ENCODE measurements around the gene B3GNT3.

DNA sequence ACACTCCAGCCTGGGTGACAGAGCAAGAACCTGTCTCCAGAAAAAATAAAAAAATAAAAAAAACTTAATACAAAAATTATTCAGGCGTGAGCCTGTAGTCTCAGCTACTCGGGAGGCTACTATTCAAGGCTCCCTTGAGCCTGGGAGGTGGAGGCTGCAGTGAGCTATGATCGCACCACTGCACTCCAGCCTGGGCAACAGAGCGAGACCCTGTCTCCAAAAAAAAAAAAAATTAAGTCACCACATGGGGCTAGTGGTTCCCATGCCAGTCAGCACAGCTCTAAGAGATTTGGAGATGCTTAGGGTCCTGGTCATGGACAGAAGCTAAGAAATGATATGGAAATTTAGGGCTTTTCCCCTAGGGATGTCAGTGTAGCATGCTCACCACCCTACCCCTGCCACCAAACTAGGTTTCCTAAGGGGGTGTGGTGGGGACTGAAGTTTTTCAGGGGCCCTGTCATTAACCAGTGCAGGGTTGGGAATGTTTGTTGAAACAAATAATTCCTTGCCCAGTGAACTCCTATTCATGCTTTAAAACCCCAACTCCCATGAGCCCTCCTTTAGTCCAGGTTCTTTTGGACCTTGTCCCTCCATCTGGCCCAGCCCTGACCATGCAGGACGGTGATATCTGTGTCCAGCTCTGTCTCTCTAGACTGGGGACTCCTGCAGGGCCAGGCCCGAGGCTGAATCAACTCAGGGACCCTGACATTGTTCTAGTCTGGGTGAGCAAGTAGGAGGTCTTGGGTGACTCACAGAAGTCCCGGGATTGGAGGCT, 41.9 kb upstream of the B3GNT3 start:
- TF ChIP-seq, protein P1, sequence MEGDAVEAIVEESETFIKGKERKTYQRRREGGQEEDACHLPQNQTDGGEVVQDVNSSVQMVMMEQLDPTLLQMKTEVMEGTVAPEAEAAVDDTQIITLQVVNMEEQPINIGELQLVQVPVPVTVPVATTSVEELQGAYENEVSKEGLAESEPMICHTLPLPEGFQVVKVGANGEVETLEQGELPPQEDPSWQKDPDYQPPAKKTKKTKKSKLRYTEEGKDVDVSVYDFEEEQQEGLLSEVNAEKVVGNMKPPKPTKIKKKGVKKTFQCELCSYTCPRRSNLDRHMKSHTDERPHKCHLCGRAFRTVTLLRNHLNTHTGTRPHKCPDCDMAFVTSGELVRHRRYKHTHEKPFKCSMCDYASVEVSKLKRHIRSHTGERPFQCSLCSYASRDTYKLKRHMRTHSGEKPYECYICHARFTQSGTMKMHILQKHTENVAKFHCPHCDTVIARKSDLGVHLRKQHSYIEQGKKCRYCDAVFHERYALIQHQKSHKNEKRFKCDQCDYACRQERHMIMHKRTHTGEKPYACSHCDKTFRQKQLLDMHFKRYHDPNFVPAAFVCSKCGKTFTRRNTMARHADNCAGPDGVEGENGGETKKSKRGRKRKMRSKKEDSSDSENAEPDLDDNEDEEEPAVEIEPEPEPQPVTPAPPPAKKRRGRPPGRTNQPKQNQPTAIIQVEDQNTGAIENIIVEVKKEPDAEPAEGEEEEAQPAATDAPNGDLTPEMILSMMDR (IDR thresholded peaks at IDR 0.05): no peak
- no peak for TF ChIP-seq POLR2A (IDR thresholded peaks at IDR 0.05)
